ENCODE results near the gene KXD1.
A peak's percentile ranks its signal among the peaks of the same experiment; 100 is the strongest.
"Not testable (repeated sequence)": the region's sequence is repeated elsewhere in the genome, so short reads cannot be mapped to it uniquely, and the experiment has no call there.

Gene KXD1

GRCh38 chr19:18587561-18587960 is 29.9 kb downstream of the KXD1 start:
- DNase-seq: no peak

DNA sequence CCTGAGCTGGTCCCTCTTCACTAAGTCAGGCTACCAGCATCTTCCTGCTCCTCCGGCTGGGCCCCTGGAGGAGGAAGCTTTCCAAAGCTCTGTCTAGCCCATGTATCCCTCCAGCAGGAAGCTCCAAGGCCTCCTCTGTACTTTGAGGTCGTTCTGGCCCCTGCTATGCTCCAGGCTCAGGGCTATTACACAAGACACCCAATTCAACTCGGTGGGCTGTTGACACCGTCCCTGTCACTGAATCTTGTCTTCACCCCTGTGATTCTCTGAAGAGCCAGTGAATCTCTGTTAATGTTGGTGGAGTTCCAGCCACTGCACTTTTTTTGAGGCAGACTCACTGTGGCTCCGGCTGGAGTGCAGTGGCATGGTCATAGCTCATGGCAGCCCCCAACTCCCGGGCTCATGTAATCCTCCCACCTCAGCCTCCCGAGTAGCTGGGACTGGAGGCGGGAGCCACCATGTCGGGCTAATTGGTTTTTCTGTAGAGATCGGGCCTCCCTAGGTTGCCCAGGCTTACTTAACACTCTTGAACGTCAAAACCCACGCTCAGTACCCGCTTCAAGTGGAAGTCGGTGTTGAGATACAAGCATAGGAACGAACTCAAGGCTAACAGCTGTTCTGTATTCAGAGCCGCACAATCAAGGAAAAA is 30.4 kb downstream of the KXD1 start:
- no peak for DNase-seq

DNA sequence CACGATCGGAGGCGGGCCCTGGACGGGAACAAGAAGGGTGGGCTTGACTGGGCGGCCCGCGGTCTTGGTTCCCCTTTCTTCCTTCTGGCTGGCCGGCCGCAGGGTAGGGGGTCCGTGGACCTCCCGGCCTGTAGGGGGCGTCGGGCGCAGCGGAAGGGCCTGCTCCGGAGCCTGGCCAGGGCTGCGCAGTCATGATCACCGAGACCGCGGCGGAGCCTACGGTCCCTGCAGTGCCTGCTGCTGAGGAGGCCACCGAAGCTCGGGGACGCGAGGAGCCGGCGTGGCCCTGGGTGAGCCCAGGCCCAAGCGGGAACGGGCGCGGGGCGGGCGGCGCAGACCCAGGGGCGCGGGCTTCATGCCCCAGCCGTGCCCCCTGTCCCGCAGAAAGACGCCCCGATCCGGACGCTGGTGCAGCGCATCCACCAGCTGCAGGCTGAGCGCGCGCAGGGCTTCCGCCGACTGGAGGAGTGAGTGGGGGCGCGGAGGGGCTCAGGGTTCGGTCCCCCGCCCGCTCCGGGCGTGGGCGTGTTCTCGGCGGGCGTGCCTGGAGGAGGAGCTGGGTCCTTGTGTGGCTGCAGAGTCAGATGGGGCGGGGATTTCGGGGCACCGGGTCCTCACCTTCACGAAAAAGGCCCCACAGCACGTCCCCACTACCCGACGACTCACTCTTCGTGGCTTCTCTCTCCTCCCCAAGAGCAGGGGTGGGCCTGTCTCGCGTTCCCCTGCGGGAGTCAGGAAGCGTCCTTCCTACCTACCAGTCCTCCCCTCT is 31.1 kb downstream of the KXD1 start, which contains the start of gene REX1BD:
Gene REX1BD, plus strand, starts transcription at position 188 of the 769 bp plus-strand sequence. Its CDS starts 4 bp downstream, at position 192.
- peak; percentile 86 for DNase-seq

GRCh38 chr19:18589380-18590272 is 32.0 kb downstream of the KXD1 start:
- no peak for DNase-seq

- no peak for DNase-seq
Measured at GRCh38 chr19:18590273-18591272, 32.9 kb downstream of the KXD1 start.

- DNase-seq: no peak
Measured at GRCh38 chr19:18591735-18592385, 34.2 kb downstream of the KXD1 start.

DNA sequence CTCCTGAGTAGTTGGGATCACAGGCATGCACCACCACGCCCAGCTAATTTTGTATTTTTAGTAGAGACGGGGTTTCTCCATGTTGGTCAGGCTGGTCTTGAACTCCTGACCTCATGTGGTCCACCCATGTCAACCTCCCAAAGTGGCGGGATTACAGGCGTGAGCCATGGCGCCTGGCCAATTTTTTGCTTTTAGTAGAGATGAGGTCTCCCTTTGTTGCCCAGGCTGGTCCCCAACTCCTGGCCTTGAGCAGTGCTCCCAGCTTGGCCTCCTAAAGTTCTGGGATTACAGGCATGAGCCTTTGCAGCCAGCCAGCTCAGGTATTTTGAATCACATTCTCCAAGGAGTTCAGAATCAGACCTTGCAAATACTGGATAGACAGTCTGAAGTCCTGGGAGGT is 35.1 kb downstream of the KXD1 start:
- not testable (repeated sequence) for DNase-seq

DNA sequence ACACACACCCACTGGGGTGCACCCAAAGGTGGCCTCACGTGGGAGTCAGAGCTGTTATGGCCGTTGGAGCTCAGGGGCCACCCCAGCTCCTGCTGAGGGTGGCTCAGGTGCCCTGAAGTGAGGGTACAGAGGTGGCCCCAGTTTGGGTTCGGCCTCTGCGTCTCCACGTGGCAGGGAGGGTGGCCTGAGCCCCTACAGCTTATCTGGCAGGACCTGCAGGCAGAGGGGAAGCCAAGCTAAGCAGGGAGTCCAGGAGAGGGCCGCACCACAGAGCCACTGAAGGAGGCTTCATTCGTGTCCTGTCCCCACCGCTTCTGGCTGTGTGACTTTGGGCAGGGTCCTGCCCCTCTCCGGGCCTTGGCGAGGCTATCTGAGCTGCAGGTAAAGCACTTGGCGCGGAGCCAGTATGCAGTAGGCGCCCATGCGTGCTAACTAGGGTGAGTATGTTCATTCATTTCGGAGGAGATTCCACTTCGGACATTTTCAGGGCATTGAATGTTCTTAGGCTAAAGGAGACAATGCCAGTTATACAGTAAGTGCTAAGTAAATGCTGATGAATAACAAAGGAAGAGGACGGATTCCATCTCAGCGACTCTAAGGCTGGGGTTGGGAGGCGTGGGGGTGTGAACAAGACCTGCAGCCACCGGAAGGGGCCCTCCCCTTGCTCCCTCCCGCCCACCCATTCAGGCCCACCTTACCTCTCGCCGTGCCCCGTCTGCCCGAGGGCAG is 35.9 kb downstream of the KXD1 start:
- DNase-seq: no peak

DNA sequence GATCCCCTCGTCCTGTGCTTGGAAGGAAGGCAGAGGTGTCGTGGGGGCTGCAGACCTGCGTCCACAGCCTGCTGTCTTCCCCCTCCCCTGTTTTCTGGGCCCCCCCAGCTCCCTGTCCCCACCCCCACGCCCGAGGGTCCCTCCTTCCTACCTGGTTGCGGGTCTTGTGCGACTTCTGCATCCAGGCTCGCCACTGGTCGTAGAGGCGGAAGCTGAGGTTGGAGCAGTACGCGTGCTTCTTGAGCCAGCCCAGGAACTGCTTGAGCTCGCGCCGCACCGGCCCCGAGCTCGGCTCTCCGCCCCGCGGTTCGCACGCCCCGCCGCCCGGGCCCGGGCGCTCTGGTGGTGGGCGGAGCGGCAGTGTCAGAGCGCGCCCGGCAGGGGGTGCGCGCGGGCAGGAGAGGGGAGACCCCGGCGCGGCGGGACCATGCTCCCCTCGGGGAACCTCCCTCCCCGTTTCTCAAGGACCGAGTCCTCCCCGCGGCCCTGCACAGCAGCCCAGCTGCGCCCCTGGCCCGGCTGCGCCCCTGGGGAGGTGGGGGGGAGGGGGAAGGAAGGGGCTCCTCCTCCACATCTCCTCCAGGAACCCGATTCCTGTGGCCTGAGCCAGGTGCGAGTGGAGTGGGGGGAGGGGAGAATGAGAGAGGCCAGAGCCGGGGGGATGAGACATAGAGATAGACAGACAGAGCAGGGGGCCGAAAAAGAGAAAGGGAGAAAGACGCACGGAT is 36.6 kb downstream of the KXD1 start:
- peak; percentile 68 for DNase-seq

DNA sequence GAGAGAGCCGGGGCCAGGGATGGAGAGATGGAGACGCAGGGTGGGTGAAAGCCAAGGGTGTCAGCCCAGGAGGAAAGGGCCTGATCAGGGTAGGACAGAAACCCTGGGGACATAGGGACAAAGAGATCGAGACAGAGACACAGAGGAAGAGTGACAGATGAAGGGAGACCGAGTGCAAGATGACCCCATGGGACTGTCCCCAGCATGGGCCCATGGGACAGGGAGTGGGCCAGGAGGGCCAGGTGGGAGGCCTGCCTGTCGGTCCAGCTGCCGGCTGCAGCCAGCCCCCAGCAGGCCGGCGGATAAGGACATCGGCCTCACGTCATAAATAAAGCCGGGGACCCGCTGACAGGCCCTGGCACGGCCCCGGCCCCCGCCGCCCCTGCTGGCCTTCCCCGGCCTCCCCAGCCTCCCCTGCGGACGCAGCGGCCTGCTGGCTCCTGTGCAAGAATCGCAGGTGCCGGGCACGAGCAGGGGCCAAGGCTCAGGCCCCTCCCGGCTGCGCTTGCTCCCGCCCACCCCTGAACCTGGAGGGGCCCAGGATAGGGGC is 37.2 kb downstream of the KXD1 start:
- DNase-seq: no peak

DNA sequence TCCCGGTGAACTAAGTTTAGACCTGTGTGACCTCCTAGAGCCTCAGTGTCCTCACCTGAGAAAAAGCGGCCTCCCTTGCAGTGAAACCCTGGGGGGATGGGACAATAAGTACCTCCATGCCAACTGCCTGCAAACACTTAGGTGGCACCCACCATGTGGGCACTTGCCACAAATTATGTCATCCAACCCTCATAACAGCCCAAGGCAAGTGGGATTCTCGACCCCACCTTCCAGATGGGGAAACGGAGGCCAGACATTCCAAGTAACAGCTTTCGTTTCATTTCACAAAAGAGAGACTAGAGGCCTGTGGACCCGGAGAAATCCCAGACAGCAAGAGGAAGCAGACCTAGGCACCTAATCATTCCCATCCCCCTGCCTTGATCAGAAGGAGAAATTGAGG is 37.8 kb downstream of the KXD1 start:
- DNase-seq: no peak

DNA sequence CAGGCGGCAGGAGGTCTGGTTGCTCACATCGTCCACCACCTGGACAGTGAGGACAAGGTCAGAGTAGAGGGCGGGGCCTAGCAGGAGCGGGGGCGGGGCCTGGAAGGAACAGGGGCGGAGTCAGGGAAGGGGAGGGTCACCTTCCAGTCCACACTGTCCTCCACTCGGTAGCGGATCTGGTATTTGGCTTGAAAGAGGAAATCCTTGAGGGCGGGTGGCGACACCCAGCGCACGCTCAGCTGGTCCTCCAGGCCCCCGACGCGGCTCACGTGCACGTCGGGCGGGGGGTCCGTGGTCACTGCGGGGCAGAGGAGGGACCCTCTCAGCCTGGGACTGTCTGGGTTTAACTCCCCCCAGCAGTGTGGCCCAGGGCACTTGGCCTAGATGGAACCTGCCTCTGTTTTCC is 39.1 kb downstream of the KXD1 start:
- no peak for DNase-seq

GRCh38 chr19:18597809-18598660 is 40.4 kb downstream of the KXD1 start:
- no peak for DNase-seq

DNA sequence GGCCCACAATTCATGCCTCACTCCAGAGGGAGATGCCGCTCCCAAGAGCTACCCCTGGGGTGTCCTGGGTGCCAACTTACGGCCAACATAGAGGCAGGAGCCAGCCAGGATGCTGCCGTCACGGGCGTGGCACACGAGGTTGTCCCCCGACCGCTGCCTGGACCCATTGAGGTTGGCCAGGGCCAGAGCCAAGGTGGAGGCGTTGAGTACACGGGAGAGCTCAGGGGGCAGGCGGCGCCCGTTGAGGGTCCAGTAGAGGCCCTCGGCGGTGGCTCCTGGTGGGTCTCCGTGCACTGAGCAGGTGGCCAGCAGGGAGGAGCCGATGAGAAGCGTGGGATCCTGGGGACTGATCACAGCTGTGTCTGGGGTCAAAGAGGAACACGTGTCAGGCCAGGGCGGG is 41.8 kb downstream of the KXD1 start:
- DNase-seq: no peak

DNA sequence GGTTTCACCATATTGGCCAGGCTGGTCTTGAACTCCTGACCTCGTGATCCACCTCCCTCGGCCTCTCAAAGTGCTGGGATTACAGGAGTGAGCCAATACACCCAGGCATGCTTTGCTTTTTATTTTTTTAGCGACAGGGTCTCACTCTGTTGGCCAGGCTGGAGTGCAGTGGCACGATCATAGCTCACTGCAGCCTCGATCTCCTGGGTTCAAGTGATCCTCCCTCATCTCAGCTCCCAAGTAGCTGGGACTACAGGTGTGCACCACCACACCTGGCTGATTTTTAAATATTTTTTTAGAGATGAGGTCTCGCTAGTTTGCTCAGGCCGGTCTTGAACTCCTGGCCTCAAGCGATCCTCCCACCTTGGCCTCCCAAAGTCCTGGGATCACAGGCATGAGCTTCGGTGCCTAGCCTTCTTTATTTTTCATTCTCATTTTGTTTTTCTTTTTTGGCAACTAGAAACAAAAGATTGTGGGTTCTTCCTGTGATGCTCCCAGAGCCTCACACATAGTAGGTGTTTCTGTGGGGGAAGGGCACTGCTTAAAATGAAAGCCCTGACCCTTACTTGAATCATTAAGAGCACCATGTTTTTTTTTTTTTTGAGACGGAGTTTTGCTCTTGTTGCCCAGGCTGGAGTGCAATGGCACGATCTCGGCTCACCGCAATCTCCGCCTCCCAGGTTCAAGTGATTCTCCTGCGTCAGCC is 43.2 kb downstream of the KXD1 start:
- DNase-seq: not testable (repeated sequence)

GRCh38 chr19:18601875-18602274 is 44.2 kb downstream of the KXD1 start:
- no peak for DNase-seq

- DNase-seq: no peak
Measured at GRCh38 chr19:18603255-18603957, 45.7 kb downstream of the KXD1 start.
